ENCODE results near the gene ZNF91.
"Not testable (repeated sequence)": the region's sequence is repeated elsewhere in the genome, so short reads cannot be mapped to it uniquely, and the experiment has no call there.

ZNF91 gene

DNA sequence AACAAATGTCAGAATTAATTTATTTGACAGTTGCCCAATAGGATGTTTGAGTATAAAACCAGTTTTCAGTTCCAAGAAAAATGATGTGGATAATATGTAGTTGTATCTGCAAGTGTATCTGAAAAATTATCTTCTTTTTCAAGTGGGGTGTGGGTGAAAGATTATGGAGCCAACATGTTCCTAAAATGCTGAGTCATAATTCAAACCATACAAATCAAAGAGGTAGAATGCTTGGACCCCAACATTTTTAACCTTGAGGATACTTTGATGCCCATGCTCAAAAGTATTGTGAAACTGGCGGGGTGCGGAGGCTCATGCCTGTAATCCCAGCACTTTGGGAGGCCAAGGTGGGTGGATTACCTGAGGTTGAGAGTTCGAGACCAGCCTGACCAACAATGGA, 91.0 kb downstream of the ZNF91 start:
- peaks cover 20% of the 10 kb centered on the region for H3K9me3 ChIP-seq (ENCODE audit: control insufficient read depth, low read length)
- 74 to 95% methylated on average over 3 of the region's 3 CpGs for WGBS, 2 experiments (ENCODE audit: insufficient coverage in 2 of 2)
- H3K27ac ChIP-seq (ENCODE audit: low read depth, low read length, severe bottlenecking), result no peak overlapping the region
- no peak overlapping the region for H3K4me3 ChIP-seq (ENCODE audit: extremely low read depth, insufficient read depth, low read length, poor library complexity, severe bottlenecking)
- H3K36me3 ChIP-seq (ENCODE audit: control insufficient read depth, insufficient read depth, low read length), result no peaks in the 10 kb centered on the region
- no peaks in the 10 kb centered on the region for H3K4me1 ChIP-seq (ENCODE audit: control insufficient read depth, insufficient read depth, low read length, poor library complexity, severe bottlenecking)

GRCh38 chr19:23294141-23294540, 101.1 kb downstream of the ZNF91 start:
- Histone ChIP-seq H3K9me3 (ENCODE audit: control insufficient read depth, low read length) (no peaks in the 10 kb centered on the region), H3K27ac (ENCODE audit: low read depth, low read length, severe bottlenecking) (no peak overlapping the region), H3K36me3 (ENCODE audit: control insufficient read depth, insufficient read depth, low read length) (no peaks in the 10 kb centered on the region), H3K4me3 (ENCODE audit: extremely low read depth, insufficient read depth, low read length, poor library complexity, severe bottlenecking) (no peak overlapping the region), H3K4me1 (ENCODE audit: control insufficient read depth, insufficient read depth, low read length, poor library complexity, severe bottlenecking) (no peaks in the 10 kb centered on the region)
- 67 to 95% methylated on average over 1 to 2 of the region's 4 CpGs for WGBS, 2 experiments (ENCODE audit: insufficient coverage in 2 of 2)

DNA sequence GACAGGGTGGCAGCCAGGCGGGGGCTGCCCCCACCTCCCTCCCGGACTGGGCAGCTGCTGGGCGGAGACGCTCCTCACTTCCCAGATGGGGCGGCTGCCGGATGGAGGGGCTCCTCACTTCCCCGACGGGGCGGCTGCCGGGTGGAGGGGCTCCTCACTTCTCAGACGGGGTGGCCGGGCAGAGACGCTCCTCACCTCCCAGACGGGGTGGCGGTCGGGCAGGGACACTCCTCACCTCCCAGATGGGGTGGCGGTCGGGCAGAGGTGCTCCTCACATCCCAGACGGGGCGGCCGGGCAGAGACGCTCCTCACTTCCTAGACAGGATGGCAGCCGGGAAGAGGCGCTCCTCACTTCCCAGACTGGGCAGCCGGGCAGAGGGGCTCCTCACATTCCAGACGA, 105.3 kb downstream of the ZNF91 start:
- 92 to 93% methylated on average over 16 to 23 of the region's 26 CpGs for WGBS, 2 experiments (ENCODE audit: insufficient coverage in 2 of 2)
- not testable (repeated sequence) for H3K27ac ChIP-seq (ENCODE audit: low read depth, low read length, severe bottlenecking); H3K4me3 ChIP-seq (ENCODE audit: extremely low read depth, insufficient read depth, low read length, poor library complexity, severe bottlenecking); H3K9me3 ChIP-seq (ENCODE audit: control insufficient read depth, low read length); H3K36me3 ChIP-seq (ENCODE audit: control insufficient read depth, insufficient read depth, low read length); H3K4me1 ChIP-seq (ENCODE audit: control insufficient read depth, insufficient read depth, low read length, poor library complexity, severe bottlenecking)

Measured in mesodermal cell (in vitro differentiated cells).